Activated CD8-positive, alpha-beta memory T cell treated with anti-CD3 and anti-CD28 coated beads for 4 hours (primary cell): ENCODE data around the gene DNAH17.
"Not testable (repeated sequence)": the region's sequence is repeated elsewhere in the genome, so short reads cannot be mapped to it uniquely, and the experiment has no call there.

Experiments
- DNase-seq, 2 donors: peaks; one replicate each; pipeline ENCODE4 v3.0.0-alpha.2; 2020; ENCODE audit warnings: low read depth in 2 of 2

DNAH17 gene

DNA sequence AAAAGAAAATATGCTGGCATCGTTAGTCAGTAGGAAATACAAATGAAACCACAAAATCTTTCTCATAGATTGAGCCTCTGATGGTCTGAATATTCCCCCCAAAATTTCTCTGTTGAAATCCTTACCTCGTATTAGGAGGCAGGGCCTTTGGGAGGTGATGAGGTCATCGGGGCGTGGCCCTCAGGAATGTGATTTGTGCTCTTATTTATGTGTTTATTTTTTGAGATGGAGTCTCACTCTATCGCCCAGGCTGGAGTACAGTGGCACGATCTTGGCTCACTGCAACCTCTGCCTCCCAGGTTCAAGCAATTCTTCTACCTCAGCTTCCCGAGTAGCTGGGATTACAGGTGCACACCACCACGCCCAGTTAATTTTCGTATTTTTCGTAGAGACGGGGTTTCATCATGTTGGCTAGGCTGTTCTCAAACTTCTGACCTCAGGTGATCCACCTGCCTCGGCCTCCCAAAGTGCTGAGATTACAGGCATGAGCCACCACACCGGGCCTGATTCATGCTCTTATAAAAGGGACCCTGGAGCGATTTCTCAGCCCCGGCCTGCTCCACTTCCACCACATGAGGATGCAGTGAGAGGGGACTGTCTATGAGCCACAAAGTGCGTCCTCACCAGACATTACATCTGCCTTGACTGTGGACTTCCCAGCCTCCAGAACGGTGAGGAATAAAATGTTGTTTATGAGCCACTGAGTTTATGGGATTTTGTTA is 53.1 kb downstream of the DNAH17 start:
- DNase-seq, result no peak

DNA sequence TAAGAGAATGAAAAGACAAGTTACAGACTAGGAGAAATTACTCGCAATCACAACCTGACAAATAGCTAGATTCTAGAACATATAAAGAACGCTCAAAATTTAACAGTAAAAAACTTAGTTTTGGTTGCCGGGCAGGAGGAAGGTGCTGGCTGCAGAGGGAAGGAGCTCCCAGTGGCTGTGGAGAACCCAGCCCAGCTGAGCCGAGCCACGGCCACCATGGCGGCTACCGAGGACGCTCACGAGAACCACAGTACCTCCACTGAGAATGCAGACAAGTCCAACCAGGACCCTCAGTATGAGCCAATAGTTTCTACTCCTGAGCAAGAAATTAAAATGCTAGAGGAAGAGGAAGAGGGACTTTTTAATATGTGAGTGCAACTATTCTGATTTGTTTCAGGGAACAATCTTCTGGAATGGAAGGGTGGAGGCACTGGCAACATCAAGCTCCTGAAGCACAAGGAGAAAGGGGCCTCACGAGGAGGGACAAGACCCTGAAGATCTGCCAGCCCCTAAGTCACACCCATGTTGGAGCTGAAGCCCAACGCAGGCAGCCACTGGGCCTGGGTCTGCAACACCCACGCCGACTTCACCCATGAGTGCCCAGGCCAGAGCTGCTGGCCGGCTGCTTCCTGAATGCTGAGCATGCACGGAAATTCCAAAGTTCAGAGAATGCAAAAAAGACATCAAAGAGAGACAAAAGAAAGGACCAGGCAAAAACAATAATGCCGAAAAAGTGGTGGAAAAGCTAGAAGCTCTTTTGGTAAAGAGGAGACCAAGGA is 55.0 kb downstream of the DNAH17 start:
- no peak for DNase-seq

DNA sequence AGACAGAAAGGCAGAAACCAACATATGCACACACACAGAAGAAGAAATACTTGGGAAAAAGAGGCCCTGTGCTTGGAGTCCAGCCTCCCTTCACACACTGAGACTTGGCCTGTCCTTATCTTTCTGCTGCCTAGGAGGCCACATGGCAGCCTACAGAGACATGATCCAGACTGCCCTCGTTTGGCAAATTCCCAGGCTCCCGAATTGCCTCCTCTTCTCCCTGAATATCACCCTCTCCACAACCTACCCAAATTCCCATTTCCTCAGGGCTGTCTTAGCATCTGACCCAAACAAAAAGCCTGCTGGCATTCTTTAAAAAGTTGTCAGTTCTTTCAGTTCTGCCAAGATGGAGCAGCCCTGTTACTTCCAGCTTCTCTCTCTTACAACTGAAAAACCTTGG is 59.8 kb downstream of the DNAH17 start:
- no peak for DNase-seq

DNA sequence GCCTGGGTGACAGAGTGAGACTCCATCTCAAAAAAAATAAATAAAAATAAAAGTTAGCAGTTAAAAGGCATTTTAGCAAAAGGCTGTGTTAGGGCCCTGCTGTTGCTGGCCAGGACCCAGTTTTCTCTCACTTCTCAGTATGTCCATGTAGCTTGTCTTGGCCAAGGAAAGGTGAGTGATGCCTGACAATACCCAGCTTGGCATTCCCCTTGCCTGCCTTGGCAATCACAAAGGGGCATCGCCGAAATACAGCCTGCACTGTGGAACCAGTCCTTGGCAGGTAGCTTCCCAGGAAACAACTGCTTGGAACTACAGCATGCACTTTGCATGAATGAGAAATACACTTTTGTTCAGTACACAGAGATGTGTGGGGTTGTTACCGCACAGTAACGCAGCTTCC is 61.7 kb downstream of the DNAH17 start:
- no peak for DNase-seq

DNA sequence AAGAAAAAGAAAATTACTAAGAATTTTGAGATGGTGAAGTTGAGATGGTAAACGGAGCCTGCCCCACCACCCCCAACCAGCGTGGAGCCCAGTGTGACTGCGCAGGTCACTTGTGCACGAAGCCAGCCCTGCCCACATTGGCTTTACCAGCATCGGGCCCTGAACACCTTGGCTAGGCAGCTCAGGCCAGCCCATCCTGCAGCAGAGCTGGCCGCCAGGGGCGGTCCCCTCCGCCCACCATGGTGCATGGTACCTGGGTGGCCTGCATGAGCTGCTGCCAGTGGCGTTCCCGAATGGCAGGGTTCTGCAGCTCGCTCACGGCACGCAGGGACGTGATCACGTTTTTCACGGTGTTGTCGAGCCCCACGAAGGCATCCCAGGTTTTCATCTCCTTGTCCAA is 62.7 kb downstream of the DNAH17 start:
- DNase-seq, result no peak

GRCh38 chr17:78512976-78513375 is 64.2 kb downstream of the DNAH17 start:
- no peak for DNase-seq

DNA sequence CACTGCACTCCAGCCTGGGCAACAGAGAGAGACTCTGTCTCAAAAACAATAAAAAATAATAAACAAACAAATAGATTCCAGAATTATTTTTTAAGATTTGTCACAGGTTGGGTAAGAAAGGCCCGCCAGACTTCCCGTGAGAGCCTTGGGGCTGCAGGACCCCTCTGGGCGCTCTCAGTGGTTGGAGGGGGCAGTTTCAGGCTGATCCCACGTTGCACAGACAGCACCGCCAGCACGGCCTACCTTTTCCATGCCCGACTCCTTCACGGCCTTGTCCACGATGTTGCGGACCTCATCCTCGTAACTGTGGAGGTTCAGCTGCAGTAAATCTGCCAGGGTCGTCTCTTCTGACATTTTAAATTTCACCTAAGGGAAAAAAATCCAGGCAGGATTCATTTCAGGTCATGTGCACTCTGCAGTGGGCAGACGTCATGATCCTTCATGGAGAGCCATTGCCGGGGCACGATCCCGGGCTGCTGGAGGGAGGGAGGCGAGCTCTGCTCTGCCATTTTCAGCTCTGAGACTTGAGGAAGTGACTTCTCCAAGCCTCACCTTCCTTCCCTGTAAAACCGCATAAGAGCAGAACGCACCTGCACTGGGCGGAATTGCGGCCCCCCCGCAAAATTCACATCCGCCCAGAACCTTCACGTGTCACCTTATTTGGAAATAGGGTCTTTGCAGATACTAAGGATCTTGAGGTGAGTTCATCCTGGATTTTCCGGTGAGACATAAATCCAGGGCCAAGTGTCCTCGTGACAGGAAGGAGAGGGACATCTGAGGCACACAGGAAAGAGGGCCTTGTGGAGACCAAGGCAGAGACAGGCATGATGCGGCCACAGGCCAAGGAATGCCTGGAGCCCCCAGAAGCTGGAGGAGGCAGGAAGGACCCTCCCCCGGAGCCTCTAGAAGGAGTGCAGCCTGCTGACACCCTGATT is 66.8 kb downstream of the DNAH17 start:
- no peak for DNase-seq

- DNase-seq, result no peak
Measured at GRCh38 chr17:78507526-78507925, 69.7 kb downstream of the DNAH17 start.

GRCh38 chr17:78506454-78507309 is 70.5 kb downstream of the DNAH17 start:
- DNase-seq, result no peak

DNA sequence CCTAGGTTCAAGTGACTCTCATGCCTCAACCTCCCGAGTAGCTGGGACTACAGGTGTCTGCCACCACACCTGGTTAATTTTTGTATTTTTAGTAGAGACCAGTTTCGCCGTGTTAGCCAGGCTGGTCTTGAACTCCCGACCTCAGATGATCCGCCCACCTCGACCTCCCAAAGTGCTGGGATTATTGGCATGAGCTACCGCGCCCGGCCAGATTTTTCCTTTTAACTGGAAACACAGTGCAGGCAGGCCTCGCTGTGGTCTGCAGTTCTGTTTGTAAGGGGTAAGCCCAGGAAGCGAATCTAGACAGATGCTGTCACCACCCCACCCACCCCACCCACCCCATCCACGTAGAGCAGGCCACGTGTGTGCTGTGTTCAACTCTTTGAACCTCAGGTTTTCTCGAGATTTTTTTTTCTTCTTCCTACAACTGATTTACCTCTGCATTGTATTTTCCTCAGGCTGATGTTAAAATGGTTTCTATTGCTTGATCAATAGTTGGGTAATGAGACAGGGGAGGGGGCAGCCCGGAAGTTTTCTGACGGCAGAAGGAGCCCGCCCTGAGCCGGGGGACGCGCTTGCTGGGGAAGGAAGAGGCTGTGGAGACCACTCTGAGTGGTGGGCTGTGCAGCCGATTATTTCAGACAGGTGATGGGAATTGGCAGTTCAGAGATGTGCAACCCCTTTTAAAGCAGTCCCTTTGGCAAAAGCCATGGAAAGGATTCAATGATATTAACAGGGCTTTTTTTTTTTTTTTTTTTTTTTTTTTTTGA is 72.9 kb downstream of the DNAH17 start:
- DNase-seq, result no peak

- DNase-seq, result not testable (repeated sequence)
Measured at GRCh38 chr17:78503388-78503787, 73.8 kb downstream of the DNAH17 start.

GRCh38 chr17:78502611-78503148 is 74.5 kb downstream of the DNAH17 start:
- no peak for DNase-seq

DNA sequence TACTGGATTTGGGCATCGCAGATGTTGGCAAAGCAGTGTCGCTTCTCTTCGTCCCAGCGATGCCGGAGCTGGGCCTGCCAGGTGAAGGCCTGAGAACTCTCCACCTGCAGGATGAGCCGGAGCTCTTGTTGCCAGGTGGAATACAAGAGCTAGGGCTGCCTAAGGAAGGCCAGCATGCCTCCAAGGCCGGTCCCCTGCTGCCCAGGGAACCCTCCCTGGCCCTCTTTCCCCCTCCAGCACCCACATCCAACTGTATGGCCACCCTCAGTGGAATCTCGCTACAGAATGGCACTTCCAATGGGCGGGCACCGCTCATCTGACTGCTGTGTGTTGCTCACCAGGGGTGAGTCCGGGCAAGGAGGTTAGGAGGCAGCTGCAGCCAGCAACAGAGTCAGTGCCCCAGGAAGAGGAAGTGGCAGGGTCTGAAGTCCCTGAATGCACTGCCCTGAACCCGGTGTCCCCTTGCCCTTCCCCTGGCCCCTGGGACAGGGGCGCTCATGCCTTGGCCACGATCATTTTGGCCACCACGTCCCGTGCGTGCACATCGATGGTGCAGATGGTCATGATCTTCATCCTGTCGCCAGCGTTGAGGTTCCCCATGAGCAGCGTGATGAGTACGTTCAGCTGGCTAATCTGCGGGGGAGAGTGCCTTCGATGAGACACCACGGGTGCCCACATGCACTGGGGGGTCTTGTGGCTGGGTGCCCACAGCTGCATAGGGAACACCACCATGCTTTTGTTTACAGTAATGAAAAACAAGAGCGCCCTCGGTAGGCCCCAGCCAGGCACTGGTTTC is 75.8 kb downstream of the DNAH17 start:
- no peak for DNase-seq

GRCh38 chr17:78500806-78501205 is 76.4 kb downstream of the DNAH17 start:
- no peak for DNase-seq

DNA sequence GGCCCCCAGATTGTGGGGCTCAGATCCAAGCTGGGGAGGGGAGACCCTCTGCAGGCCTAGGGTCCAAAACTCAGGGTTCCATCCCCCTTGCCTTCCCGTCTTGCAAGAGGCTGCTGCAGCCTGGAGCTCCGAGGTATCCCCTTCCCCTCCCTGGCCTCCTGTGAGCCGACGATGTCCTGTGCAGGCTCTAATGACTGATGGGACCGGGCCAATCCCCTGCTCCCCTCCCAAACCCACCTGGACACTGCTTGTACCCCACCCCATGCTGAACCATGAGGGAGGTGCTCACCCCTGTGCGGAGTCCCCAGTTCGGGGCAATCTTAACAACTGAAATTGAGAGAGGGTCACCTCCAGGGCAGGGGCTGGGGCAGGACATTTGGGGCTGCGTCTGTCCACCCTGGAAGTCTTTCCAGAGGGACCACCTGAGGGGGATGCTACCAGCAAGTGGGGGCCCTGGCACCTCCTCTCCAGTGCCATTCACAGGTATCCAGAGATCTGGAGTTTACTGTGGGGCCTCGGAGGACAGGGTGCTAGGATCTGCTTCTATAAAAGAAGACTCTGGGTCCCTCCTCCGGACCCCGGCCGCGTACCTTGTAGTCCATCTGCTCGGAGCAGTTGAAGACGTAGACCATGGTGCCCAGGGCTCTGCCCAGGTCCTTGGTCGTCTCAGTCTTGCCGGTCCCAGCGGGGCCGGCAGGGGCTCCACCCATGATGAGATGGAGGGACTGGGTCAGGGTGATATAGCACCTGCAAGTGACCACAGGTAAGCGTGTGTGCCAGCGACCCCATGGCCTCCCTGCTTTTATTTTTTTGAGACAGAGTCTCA is 77.3 kb downstream of the DNAH17 start:
- DNase-seq, result no peak

DNA sequence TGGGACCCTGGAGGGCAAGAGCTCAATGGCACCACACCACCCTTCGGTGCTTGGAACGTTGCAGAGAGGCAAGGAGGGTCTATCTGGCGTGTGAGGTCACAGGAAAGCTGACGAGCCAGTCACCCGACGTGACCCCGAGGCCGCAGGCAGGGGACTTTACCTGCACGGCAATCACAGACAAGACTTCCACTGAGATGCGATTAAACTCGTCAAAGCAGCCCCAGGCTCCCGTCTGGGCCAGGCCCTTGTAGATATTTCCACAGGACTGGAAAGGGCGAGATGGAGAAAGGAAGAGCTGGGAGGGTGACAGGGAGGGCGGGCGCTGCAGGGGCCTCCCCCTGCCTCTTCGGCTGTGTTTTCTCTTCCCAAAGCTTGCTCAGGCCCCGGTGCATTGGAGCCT is 78.3 kb downstream of the DNAH17 start:
- DNase-seq, result no peak

DNA sequence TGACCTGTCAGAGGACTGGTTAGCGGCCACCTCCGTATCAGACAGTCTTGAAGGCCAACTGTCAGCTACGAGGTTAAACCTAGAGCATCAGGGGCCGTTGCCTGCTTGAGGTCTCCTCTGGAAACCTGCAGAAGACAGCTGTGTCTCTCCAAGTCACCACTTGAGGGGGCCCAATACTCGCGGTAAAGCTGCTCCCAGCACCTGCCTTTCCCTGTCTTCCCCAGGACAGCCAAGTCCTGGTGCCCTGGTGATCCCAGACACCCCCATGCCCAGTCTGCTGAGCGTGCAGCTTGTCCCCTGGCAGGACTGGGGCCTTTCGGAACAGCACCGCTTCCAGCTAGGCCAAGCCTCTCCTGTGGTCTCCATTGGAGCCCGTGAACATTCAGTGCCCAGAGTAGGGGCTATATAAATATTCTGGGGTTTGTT is 80.1 kb downstream of the DNAH17 start:
- DNase-seq, result peak in 1 of 2 donors; percentile 7

DNA sequence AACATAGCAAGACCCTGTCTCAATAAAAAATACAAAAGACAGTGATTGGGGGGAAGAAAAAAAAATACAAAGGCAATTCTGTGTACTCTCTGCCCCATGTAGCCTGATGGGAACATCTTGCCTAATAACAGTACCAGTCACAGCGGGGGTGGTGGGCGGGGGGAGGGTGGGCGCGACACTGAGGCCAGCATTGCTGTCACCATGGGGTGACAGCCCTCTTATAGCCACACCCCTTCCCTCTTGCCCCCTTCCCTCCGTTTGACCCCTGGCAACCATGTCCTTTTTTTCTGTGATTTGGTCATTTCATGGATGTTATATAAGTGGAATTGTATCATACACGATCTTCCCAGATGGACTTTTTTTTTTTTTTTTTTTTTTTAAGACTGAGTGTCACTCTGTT is 80.9 kb downstream of the DNAH17 start:
- no peak for DNase-seq
